Stimulated activated CD8-positive, alpha-beta memory T cell treated with anti-CD3 and anti-CD28 coated beads, Interleukin-7, amount 100 ng/mL, for 48 hours (primary cell): ENCODE data around the gene GRAMD4.

Experiments
- DNase-seq, 2 donors: peaks; one replicate each; pipeline ENCODE4 v3.0.0-alpha.2; 2020; ENCODE audit warnings: low read depth in 1 of 2; ENCODE audit errors: extremely low read depth in 1 of 2

The GRAMD4 gene

GRCh38 chr22:46596032-46596441 lies 24.1 kb upstream of the GRAMD4 start:
- DNase-seq = no peak

GRCh38 chr22:46596819-46597218 lies 23.4 kb upstream of the GRAMD4 start:
- DNase-seq = no peak

- no peak for DNase-seq
Observed at GRCh38 chr22:46598224-46598623, 22.0 kb upstream of the GRAMD4 start.

GRCh38 chr22:46598737-46599424 lies 21.3 kb upstream of the GRAMD4 start:
- no peak for DNase-seq

GRCh38 chr22:46600273-46600796 lies 19.9 kb upstream of the GRAMD4 start:
- DNase-seq = no peak

- no peak for DNase-seq
Observed at GRCh38 chr22:46602025-46602424, 18.2 kb upstream of the GRAMD4 start.

GRCh38 chr22:46604306-46604690 lies 15.9 kb upstream of the GRAMD4 start:
- DNase-seq = peak in 1 of 2 donors; percentile 84

- DNase-seq = no peak
Observed at GRCh38 chr22:46605117-46605516, 15.1 kb upstream of the GRAMD4 start.

GRCh38 chr22:46606886-46607285 lies 13.3 kb upstream of the GRAMD4 start:
- no peak for DNase-seq

GRCh38 chr22:46607483-46608114 lies 12.6 kb upstream of the GRAMD4 start:
- no peak for DNase-seq

- no peak for DNase-seq
Observed at GRCh38 chr22:46609175-46609690, 11.0 kb upstream of the GRAMD4 start.

- no peak for DNase-seq
Observed at GRCh38 chr22:46609724-46610201, 10.4 kb upstream of the GRAMD4 start.

- DNase-seq = no peak
Observed at GRCh38 chr22:46610356-46610755, 9.8 kb upstream of the GRAMD4 start.

- DNase-seq = no peak
Observed at GRCh38 chr22:46611189-46611588, 9.0 kb upstream of the GRAMD4 start.

GRCh38 chr22:46612341-46612903 lies 7.8 kb upstream of the GRAMD4 start:
- DNase-seq = no peak

- no peak for DNase-seq
Observed at GRCh38 chr22:46612904-46613605, 7.1 kb upstream of the GRAMD4 start.

GRCh38 chr22:46613606-46614021 lies 6.6 kb upstream of the GRAMD4 start:
- no peak for DNase-seq

- DNase-seq = peak in 1 of 2 donors; percentile 40
Observed at GRCh38 chr22:46614025-46614931, 5.9 kb upstream of the GRAMD4 start.

- no peak for DNase-seq
Observed at GRCh38 chr22:46617207-46617985, 2.8 kb upstream of the GRAMD4 start.
